ENCODE data around the gene STARD8. TPM values are rescaled to one million over a fixed set of nuclear protein-coding genes. Genes with fewer than 3 reads are reported as not detected.

STARD8 gene
- total RNA-seq, 1 experiment from 2014 or later: not detected

- Histone ChIP-seq H3K9ac (ENCODE audit: low read length) (no peak overlapping the region), H3K4me2 (ENCODE audit: low read depth, low read length, poor library complexity, severe bottlenecking) (no peak overlapping the region), H3K27me3 (ENCODE audit: low read length) (no peaks in the 10 kb centered on the region), H2AFZ (ENCODE audit: low read length) (no peak overlapping the region), H4K20me1 (ENCODE audit: insufficient read depth, low read depth, low read length) (no peaks in the 10 kb centered on the region), H3K79me2 (ENCODE audit: low read length) (no peaks in the 10 kb centered on the region), H3K4me3 (ENCODE audit: low read length) (no peak overlapping the region), H3K9me3 (ENCODE audit: low read length) (no peaks in the 10 kb centered on the region), H3K36me3 (ENCODE audit: insufficient read depth, low read length) (no peaks in the 10 kb centered on the region), H3K9me2 (replicated peaks; ENCODE audit: insufficient read depth, low read length) (no peaks in the 10 kb centered on the region), H3K4me1 (ENCODE audit: low read length) (no peaks in the 10 kb centered on the region), H3K27ac (ENCODE audit: low read length) (no peak overlapping the region)
- DNase-seq: no peak
Observed at GRCh38 chrX:68676335-68676734, 28.9 kb downstream of the STARD8 start.

GRCh38 chrX:68677998-68678397 lies 30.5 kb downstream of the STARD8 start:
- Histone ChIP-seq H3K9me2 (replicated peaks; ENCODE audit: insufficient read depth, low read length) (no peaks in the 10 kb centered on the region), H3K27me3 (ENCODE audit: low read length) (no peaks in the 10 kb centered on the region), H3K9me3 (ENCODE audit: low read length) (no peaks in the 10 kb centered on the region), H3K4me1 (ENCODE audit: low read length) (no peaks in the 10 kb centered on the region), H3K4me2 (ENCODE audit: low read depth, low read length, poor library complexity, severe bottlenecking) (no peak overlapping the region), H3K36me3 (ENCODE audit: insufficient read depth, low read length) (no peaks in the 10 kb centered on the region), H2AFZ (ENCODE audit: low read length) (no peak overlapping the region), H3K27ac (ENCODE audit: low read length) (no peak overlapping the region), H3K9ac (ENCODE audit: low read length) (no peak overlapping the region), H3K4me3 (ENCODE audit: low read length) (no peak overlapping the region), H4K20me1 (ENCODE audit: insufficient read depth, low read depth, low read length) (no peaks in the 10 kb centered on the region), H3K79me2 (ENCODE audit: low read length) (no peaks in the 10 kb centered on the region)
- no peak for DNase-seq

DNA sequence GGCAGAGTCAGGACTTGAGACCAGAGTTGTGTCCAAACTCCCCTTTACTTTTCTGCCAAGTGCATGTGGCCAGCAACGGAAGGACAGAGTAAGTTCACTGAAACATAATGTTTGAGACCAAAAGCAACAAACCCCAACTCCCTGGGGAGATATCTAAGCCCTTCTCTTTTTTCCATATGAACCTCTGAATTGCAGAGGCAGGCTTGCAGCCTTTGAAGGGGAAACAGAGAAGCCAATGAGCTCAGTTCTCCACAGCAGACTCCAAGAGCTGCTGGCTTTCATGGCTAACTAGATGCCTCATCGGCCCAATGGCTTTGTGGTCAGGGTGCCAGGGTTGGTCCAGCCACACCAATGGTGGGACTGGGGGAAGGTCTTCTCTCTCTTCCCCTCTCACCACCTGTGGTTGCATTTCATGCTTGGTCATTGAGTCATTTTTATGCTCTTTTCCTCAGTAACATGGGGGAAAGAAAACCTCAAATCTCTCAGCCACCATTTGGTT lies 34.0 kb downstream of the STARD8 start:
- Histone ChIP-seq H3K9ac (ENCODE audit: low read length) (no peak overlapping the region), H3K4me1 (ENCODE audit: low read length) (peaks cover 4% of the 10 kb centered on the region; the same call in 1 of the 2 replicates), H4K20me1 (ENCODE audit: insufficient read depth, low read depth, low read length) (no peaks in the 10 kb centered on the region), H3K36me3 (ENCODE audit: insufficient read depth, low read length) (no peaks in the 10 kb centered on the region), H3K4me3 (ENCODE audit: low read length) (no peak overlapping the region), H3K4me2 (ENCODE audit: low read depth, low read length, poor library complexity, severe bottlenecking) (no peak overlapping the region), H2AFZ (ENCODE audit: low read length) (no peak overlapping the region), H3K9me2 (replicated peaks; ENCODE audit: insufficient read depth, low read length) (no peaks in the 10 kb centered on the region), H3K9me3 (ENCODE audit: low read length) (no peaks in the 10 kb centered on the region), H3K79me2 (ENCODE audit: low read length) (no peaks in the 10 kb centered on the region), H3K27ac (ENCODE audit: low read length) (no peak overlapping the region), H3K27me3 (ENCODE audit: low read length) (no peaks in the 10 kb centered on the region)
- no peak for DNase-seq

GRCh38 chrX:68682790-68683189 lies 35.3 kb downstream of the STARD8 start:
- Histone ChIP-seq H3K4me2 (ENCODE audit: low read depth, low read length, poor library complexity, severe bottlenecking) (no peak overlapping the region), H3K27ac (ENCODE audit: low read length) (no peak overlapping the region), H3K4me1 (ENCODE audit: low read length) (peaks cover 4% of the 10 kb centered on the region; the same call in 1 of the 2 replicates), H3K9me2 (replicated peaks; ENCODE audit: insufficient read depth, low read length) (no peaks in the 10 kb centered on the region), H3K4me3 (ENCODE audit: low read length) (no peak overlapping the region), H3K27me3 (ENCODE audit: low read length) (no peaks in the 10 kb centered on the region), H3K9ac (ENCODE audit: low read length) (no peak overlapping the region), H3K9me3 (ENCODE audit: low read length) (no peaks in the 10 kb centered on the region), H3K79me2 (ENCODE audit: low read length) (no peaks in the 10 kb centered on the region), H4K20me1 (ENCODE audit: insufficient read depth, low read depth, low read length) (no peaks in the 10 kb centered on the region), H3K36me3 (ENCODE audit: insufficient read depth, low read length) (no peaks in the 10 kb centered on the region), H2AFZ (ENCODE audit: low read length) (no peak overlapping the region)
- no peak for DNase-seq

DNA sequence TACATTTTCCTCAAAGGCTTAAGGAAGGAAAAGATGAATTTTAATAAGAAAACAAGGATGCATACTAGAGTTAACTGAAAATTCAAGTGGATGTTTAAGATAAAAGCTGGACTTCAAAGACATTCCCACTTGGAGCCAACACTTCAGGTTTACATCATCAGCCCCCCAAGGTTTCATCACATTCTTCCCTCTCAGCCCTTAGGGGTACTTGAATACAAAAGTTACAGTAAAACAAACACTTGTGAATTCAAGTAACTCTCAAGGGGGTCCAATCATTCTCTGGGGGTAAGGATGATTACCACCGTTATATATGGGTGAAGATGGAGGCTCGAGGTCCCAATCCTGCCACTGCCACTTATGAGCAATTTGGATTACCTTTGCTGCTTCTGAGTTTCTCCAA lies 36.1 kb downstream of the STARD8 start:
- Histone ChIP-seq H2AFZ (ENCODE audit: low read length) (no peak overlapping the region), H3K36me3 (ENCODE audit: insufficient read depth, low read length) (no peaks in the 10 kb centered on the region), H4K20me1 (ENCODE audit: insufficient read depth, low read depth, low read length) (no peaks in the 10 kb centered on the region), H3K9ac (ENCODE audit: low read length) (no peak overlapping the region), H3K9me3 (ENCODE audit: low read length) (no peaks in the 10 kb centered on the region), H3K79me2 (ENCODE audit: low read length) (no peaks in the 10 kb centered on the region), H3K4me3 (ENCODE audit: low read length) (no peak overlapping the region), H3K27me3 (ENCODE audit: low read length) (no peaks in the 10 kb centered on the region), H3K4me2 (ENCODE audit: low read depth, low read length, poor library complexity, severe bottlenecking) (no peak overlapping the region), H3K4me1 (ENCODE audit: low read length) (peaks cover 4% of the 10 kb centered on the region; the same call in 1 of the 2 replicates), H3K27ac (ENCODE audit: low read length) (no peak overlapping the region), H3K9me2 (replicated peaks; ENCODE audit: insufficient read depth, low read length) (no peaks in the 10 kb centered on the region)
- no peak for DNase-seq

- Histone ChIP-seq H3K27me3 (ENCODE audit: low read length) (no peaks in the 10 kb centered on the region), H3K79me2 (ENCODE audit: low read length) (no peaks in the 10 kb centered on the region), H3K9me3 (ENCODE audit: low read length) (no peaks in the 10 kb centered on the region), H3K4me2 (ENCODE audit: low read depth, low read length, poor library complexity, severe bottlenecking) (no peak overlapping the region), H3K4me1 (ENCODE audit: low read length) (peaks cover 4% of the 10 kb centered on the region; the same call in 1 of the 2 replicates), H2AFZ (ENCODE audit: low read length) (no peak overlapping the region), H3K9me2 (replicated peaks; ENCODE audit: insufficient read depth, low read length) (no peaks in the 10 kb centered on the region), H3K4me3 (ENCODE audit: low read length) (no peak overlapping the region), H3K9ac (ENCODE audit: low read length) (no peak overlapping the region), H3K27ac (ENCODE audit: low read length) (no peak overlapping the region), H3K36me3 (ENCODE audit: insufficient read depth, low read length) (no peaks in the 10 kb centered on the region), H4K20me1 (ENCODE audit: insufficient read depth, low read depth, low read length) (no peaks in the 10 kb centered on the region)
- DNase-seq: no peak
Observed at GRCh38 chrX:68684291-68684918, 36.9 kb downstream of the STARD8 start.

DNA sequence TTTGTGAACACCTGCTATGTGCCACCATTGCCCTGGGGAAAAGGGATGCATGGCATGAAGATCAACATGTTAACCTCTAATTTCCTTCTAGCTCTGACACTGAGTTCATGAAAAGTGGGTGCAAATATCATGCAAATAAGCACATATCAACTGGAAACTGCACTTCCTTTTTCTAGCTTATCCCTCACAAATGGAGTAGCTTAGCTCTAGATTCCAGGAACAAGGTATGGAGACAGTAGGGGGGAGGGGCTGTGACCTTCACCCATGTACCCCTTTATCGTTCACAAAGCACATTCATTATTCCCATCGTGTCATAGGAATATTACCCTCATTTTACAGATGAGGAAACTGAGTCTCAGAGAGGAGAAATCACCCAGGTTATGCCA lies 37.4 kb downstream of the STARD8 start:
- Histone ChIP-seq H3K9me3 (ENCODE audit: low read length) (no peaks in the 10 kb centered on the region), H3K27ac (ENCODE audit: low read length) (no peak overlapping the region), H3K27me3 (ENCODE audit: low read length) (no peaks in the 10 kb centered on the region), H3K79me2 (ENCODE audit: low read length) (no peaks in the 10 kb centered on the region), H2AFZ (ENCODE audit: low read length) (no peak overlapping the region), H4K20me1 (ENCODE audit: insufficient read depth, low read depth, low read length) (no peaks in the 10 kb centered on the region), H3K4me1 (ENCODE audit: low read length) (peaks cover 4% of the 10 kb centered on the region; the same call in 1 of the 2 replicates), H3K4me2 (ENCODE audit: low read depth, low read length, poor library complexity, severe bottlenecking) (no peak overlapping the region), H3K9me2 (replicated peaks; ENCODE audit: insufficient read depth, low read length) (no peaks in the 10 kb centered on the region), H3K36me3 (ENCODE audit: insufficient read depth, low read length) (no peaks in the 10 kb centered on the region), H3K9ac (ENCODE audit: low read length) (no peak overlapping the region), H3K4me3 (ENCODE audit: low read length) (no peak overlapping the region)
- no peak for DNase-seq

DNA sequence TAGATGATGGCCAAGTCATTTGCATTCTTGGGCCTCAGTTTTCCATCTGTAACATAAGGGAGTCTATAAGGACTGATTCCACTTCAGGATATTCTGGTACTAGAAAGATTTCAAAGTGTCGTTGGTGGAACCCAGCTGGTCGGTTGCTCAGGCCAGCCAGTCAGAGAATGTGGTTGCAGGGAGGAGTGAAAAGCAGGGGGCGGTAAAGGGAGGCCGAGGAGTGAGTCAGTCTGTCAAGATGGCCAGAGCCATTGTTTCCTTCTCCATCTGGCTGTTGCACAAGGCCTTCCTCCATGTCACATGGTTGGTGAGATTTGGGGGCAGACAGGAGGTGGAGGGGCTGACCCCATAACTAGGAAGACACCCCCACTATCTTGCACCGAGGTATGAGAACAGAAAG lies 38.2 kb downstream of the STARD8 start:
- Histone ChIP-seq H3K4me1 (ENCODE audit: low read length) (peaks cover 4% of the 10 kb centered on the region; the same call in 1 of the 2 replicates), H3K4me3 (ENCODE audit: low read length) (no peak overlapping the region), H2AFZ (ENCODE audit: low read length) (no peak overlapping the region), H3K36me3 (ENCODE audit: insufficient read depth, low read length) (no peaks in the 10 kb centered on the region), H4K20me1 (ENCODE audit: insufficient read depth, low read depth, low read length) (no peaks in the 10 kb centered on the region), H3K9me2 (replicated peaks; ENCODE audit: insufficient read depth, low read length) (no peaks in the 10 kb centered on the region), H3K79me2 (ENCODE audit: low read length) (no peaks in the 10 kb centered on the region), H3K9me3 (ENCODE audit: low read length) (no peaks in the 10 kb centered on the region), H3K27me3 (ENCODE audit: low read length) (no peaks in the 10 kb centered on the region), H3K4me2 (ENCODE audit: low read depth, low read length, poor library complexity, severe bottlenecking) (no peak overlapping the region), H3K9ac (ENCODE audit: low read length) (no peak overlapping the region), H3K27ac (ENCODE audit: low read length) (no peak overlapping the region)
- no peak for DNase-seq

Measured in Karpas-422 (cell line).